SIG-M5 treated with dmso at 0.1 percent for 504 hours (cell line): Measurements from ENCODE around the gene PRKRIP1.
"Not testable (repeated sequence)": the region's sequence is repeated elsewhere in the genome, so short reads cannot be mapped to it uniquely, and the experiment has no call there.

Source experiments
- DNase-seq: peaks from one replicate; lab custom pipeline; 2025; ENCODE audit not compliant: unreplicated experiment; lab: John Stamatoyannopoulos, UW

Gene PRKRIP1

DNA sequence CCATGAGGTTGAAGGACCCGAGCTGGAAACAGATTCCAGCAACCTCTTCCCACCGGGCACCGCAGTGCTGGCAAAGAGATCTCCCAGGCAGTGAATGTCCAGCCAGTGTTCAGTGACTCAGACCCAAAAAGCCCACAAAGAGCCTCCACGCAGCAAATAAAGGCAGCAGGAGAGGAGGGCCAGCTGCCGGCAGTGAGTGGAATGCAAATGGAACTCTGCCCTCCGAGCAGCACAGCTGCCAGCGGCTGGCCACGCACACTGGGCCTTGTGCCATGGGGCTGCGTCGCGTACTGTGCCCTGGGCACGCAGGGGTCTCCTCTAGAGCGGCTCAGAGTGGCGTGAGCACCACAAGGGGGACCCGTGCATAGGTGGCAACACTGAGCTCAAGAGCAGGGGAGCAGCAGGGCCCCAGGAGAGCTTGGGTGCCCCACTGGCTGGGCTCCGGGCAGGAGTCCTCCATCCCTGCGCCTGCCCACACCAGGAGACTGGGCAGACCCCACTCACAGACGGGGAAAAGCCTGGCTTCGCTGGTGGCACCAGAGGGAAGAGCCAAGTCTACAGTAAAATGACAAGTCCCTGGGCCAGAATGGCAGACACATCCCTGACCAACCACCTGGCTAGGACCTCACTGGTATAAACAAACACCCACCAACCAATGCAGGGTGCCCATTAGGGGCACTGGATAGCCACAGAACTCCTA lies 78.7 kb downstream of the PRKRIP1 start:
- not testable (repeated sequence) for DNase-seq
